GM23338 (cell line): ENCODE results near the gene COL18A1. TPM values are rescaled to one million over a fixed set of nuclear protein-coding genes. Genes with fewer than 3 reads are reported as not detected.

Source experiments
- ATAC-seq: fragments of 200-7000 bp; cut with Tn5 transposase; 3 replicates; pipeline ENCODE4 v1.9.1; 2020
- DNase-seq: peaks from one replicate; pipeline ENCODE4 v3.0.0-alpha.2; 2015; ENCODE audit warnings: low spot score
- H2AFZ ChIP-seq: fragments of 200-600 bp; sonication (generic); 2 replicates; pipeline ENCODE4 v1.8.0; 2016; ENCODE audit warnings: antibody characterized with exemption, mild to moderate bottlenecking, moderate library complexity
- H3F3A ChIP-seq: fragments of 200-600 bp; sonication (generic); replicated peaks from 2 replicates; pipeline ENCODE4 v1.8.0; 2017; ENCODE audit warnings: antibody characterized with exemption, mixed run types, low read depth
- H3K27ac ChIP-seq: fragments of 200-600 bp; sonication (generic); 2 replicates; pipeline ENCODE4 v1.6.1; 2016; ENCODE audit warnings: low read depth
- H3K27me3 ChIP-seq: fragments of 200-600 bp; sonication (generic); 2 replicates; pipeline ENCODE4 v1.8.0; 2016; ENCODE audit warnings: mild to moderate bottlenecking, mixed run types, moderate library complexity; ENCODE audit not compliant: insufficient read depth
- H3K36me3 ChIP-seq: fragments of 200-600 bp; sonication (generic); 2 replicates; pipeline ENCODE4 v1.8.0; 2016; ENCODE audit warnings: mild to moderate bottlenecking; ENCODE audit not compliant: insufficient read depth
- H3K4me1 ChIP-seq: fragments of 200-600 bp; sonication (generic); 2 replicates; pipeline ENCODE4 v1.8.0; 2016; ENCODE audit warnings: mild to moderate bottlenecking, moderate library complexity; ENCODE audit not compliant: insufficient read depth
- H3K4me2 ChIP-seq: fragments of 200-600 bp; sonication (generic); 2 replicates; pipeline ENCODE4 v1.7.1; 2017; ENCODE audit warnings: mixed run types
- H3K4me3 ChIP-seq: fragments of 200-600 bp; sonication (generic); 2 replicates; pipeline ENCODE4 v1.6.1; 2016; ENCODE audit warnings: mixed run types
- H3K79me2 ChIP-seq: fragments of 200-600 bp; sonication (generic); replicated peaks from 2 replicates; pipeline ENCODE4 v1.8.0; 2017; ENCODE audit warnings: mild to moderate bottlenecking; ENCODE audit not compliant: insufficient read depth
- H3K9me2 ChIP-seq: fragments of 200-600 bp; sonication (generic); 2 replicates; pipeline ENCODE4 v1.8.0; 2017; ENCODE audit not compliant: insufficient read depth
- H4K20me1 ChIP-seq: fragments of 200-600 bp; sonication (generic); replicated peaks from 2 replicates; pipeline ENCODE4 v1.8.0; 2017; ENCODE audit warnings: mild to moderate bottlenecking; ENCODE audit not compliant: insufficient read depth
- H3K27ac Mint-ChIP-seq: 2 replicates; pipeline ENCODE4 v1.8.0; 2020; ENCODE audit warnings: inconsistent platforms, mild to moderate bottlenecking, moderate library complexity, mixed read lengths
- H3K27me3 Mint-ChIP-seq: 3 replicates; pipeline ENCODE4 v1.8.0; 2022; ENCODE audit warnings: low read depth, mild to moderate bottlenecking, moderate library complexity, mixed read lengths, inconsistent platforms; ENCODE audit not compliant: insufficient read depth, poor library complexity
- H3K36me3 Mint-ChIP-seq: 3 replicates; pipeline ENCODE4 v1.8.0; 2021; ENCODE audit warnings: low read depth, mild to moderate bottlenecking, inconsistent platforms, moderate library complexity, mixed read lengths
- H3K4me1 Mint-ChIP-seq: 3 replicates; pipeline ENCODE4 v1.8.0; 2020; ENCODE audit warnings: mild to moderate bottlenecking, inconsistent platforms, mixed read lengths
- H3K4me3 Mint-ChIP-seq: 3 replicates; pipeline ENCODE4 v1.8.0; 2021; ENCODE audit warnings: moderate library complexity, mild to moderate bottlenecking, inconsistent platforms, mixed read lengths
- H3K9me3 Mint-ChIP-seq: 3 replicates; pipeline ENCODE4 v1.8.0; 2020; ENCODE audit warnings: moderate library complexity, mild to moderate bottlenecking, inconsistent platforms, mixed read lengths
- CREB1 ChIP-seq: fragments of 250-450 bp; sonication (Bioruptor Pico); IDR thresholded peaks from 2 replicates; pipeline ENCODE4 v1.5.0; 2020; ENCODE audit warnings: low read depth, mild to moderate bottlenecking, moderate library complexity
- CTCF ChIP-seq, 2 experiments: fragments of 200-600 bp in 1 of 2; sonication (generic) in 1 of 2; conservative IDR thresholded peaks; 2 replicates each; pipeline versions ENCODE4 v1.5.1 to v1.6.1; 2016 to 2017; ENCODE audit warnings: antibody characterized with exemption in 2 of 2, low read depth in 2 of 2, mild to moderate bottlenecking in 2 of 2, moderate library complexity in 1 of 2
- EZH2 ChIP-seq: fragments of 200-600 bp; sonication (generic); IDR thresholded peaks from one replicate; pipeline ENCODE4 v1.8.0; 2017; ENCODE audit warnings: antibody characterized with exemption, mild to moderate bottlenecking, low read depth; ENCODE audit not compliant: unreplicated experiment
- JUNB ChIP-seq: IDR thresholded peaks from one replicate; pipeline ENCODE4 v1.6.1; 2016; ENCODE audit warnings: antibody characterized with exemption; ENCODE audit not compliant: unreplicated experiment
- NANOG ChIP-seq: IDR thresholded peaks from 2 replicates; pipeline ENCODE4 v1.6.1; 2016; ENCODE audit warnings: antibody characterized with exemption, borderline replicate concordance
- POLR2AphosphoS5 ChIP-seq: IDR thresholded peaks from 2 replicates; pipeline ENCODE4 v1.6.1; 2016; ENCODE audit warnings: antibody characterized with exemption, low read depth
- REST ChIP-seq: IDR thresholded peaks from one replicate; pipeline ENCODE4 v1.6.1; 2018; ENCODE audit warnings: antibody characterized with exemption; ENCODE audit not compliant: unreplicated experiment
- ZNF114 ChIP-seq: fragments of 250-450 bp; sonication (Bioruptor Pico); IDR thresholded peaks from 2 replicates; pipeline ENCODE4 v1.5.0; 2020; ENCODE audit warnings: mild to moderate bottlenecking, moderate library complexity
- ZNF331 ChIP-seq: fragments of 250-450 bp; sonication (Bioruptor Pico); IDR thresholded peaks from 2 replicates; pipeline ENCODE4 v1.5.0; 2020; ENCODE audit warnings: low read depth, mild to moderate bottlenecking, moderate library complexity
- polyA plus RNA-seq: library from polyadenylated mRNA; unstranded; fragments of >200 nt; fragmentation: Nextera tagmentation; extraction: Ambion mirVana; gene quantifications from 2 replicates; pipeline ENCODE4 v1.2.1, GENCODE V29; 2016
- total RNA-seq: library from RNA; depleted of rRNA; stranded (reverse); fragments of >200 nt; shearing (Covaris generic); gene quantifications from 2 replicates; pipeline ENCODE4 v1.2.3, GENCODE V29; 2014

COL18A1 gene
- total and polyA plus RNA-seq, 2 experiments from 2014 or later, result 38.4 to 430 TPM

- TF ChIP-seq REST, result no peak
- TF ChIP-seq ZNF331 (CRISPR knock-in tag), result no peak
- no peak for TF ChIP-seq POLR2AphosphoS5
- TF ChIP-seq JUNB, result no peak
- TF ChIP-seq CTCF (conservative IDR thresholded peaks at IDR 0.05; ENCODE audit: low read depth in 2 of 2), result no peak
Observed at GRCh38 chr21:45384656-45385548, 20.1 kb upstream of the COL18A1 start (continued).

- Mint-ChIP-seq H3K9me3 (peaks cover 5% of the 10 kb centered on the region; the same call in 2 of the 3 replicates), H3K27me3 (peaks cover 16% of the 10 kb centered on the region), H3K36me3 (no peaks in the 10 kb centered on the region), H3K27ac (no peak overlapping the region), H3K4me3 (no peak overlapping the region), H3K4me1 (peaks cover 6% of the 10 kb centered on the region)
- no peak overlapping the region for H3K27ac ChIP-seq
- H3K4me1 ChIP-seq, result no peaks in the 10 kb centered on the region; the same call in 1 of the 2 replicates
- no peaks in the 10 kb centered on the region for H3K79me2 ChIP-seq
- no peak overlapping the region for H3K4me3 ChIP-seq
- DNase-seq, result no peak
- 0 out of 2 replicates have a peak, but pooled peaks cover 5% of the 10 kb centered on the region for H3F3A ChIP-seq
- H3K9me2 ChIP-seq, result no peaks in the 10 kb centered on the region
- no peak overlapping the region for H3K4me2 ChIP-seq
- H2AFZ ChIP-seq, result no peak overlapping the region
- ATAC-seq, result no peak
- no peaks in the 10 kb centered on the region for H4K20me1 ChIP-seq
- H3K36me3 ChIP-seq, result no peaks in the 10 kb centered on the region
- no peaks in the 10 kb centered on the region for H3K27me3 ChIP-seq
- no peak for TF ChIP-seq EZH2
- no peak for TF ChIP-seq CTCF (conservative IDR thresholded peaks at IDR 0.05; ENCODE audit: low read depth in 2 of 2)
- no peak for TF ChIP-seq CREB1 (CRISPR knock-in tag)
- no peak for TF ChIP-seq NANOG
- no peak for TF ChIP-seq REST
- TF ChIP-seq ZNF114 (CRISPR knock-in tag), result no peak
Observed at GRCh38 chr21:45385549-45386050, 19.4 kb upstream of the COL18A1 start.
